Measurements from ENCODE around the gene TRAF3IP1. TPM values are rescaled to one million over a fixed set of nuclear protein-coding genes. Genes with fewer than 3 reads are reported as not detected.

The TRAF3IP1 gene
- total and polyA plus RNA-seq, 2 of the 13 experiments (the other 11 are each of a cell fraction or from before 2014, with no cell fraction given): 4.1 to 12.9 TPM

DNA sequence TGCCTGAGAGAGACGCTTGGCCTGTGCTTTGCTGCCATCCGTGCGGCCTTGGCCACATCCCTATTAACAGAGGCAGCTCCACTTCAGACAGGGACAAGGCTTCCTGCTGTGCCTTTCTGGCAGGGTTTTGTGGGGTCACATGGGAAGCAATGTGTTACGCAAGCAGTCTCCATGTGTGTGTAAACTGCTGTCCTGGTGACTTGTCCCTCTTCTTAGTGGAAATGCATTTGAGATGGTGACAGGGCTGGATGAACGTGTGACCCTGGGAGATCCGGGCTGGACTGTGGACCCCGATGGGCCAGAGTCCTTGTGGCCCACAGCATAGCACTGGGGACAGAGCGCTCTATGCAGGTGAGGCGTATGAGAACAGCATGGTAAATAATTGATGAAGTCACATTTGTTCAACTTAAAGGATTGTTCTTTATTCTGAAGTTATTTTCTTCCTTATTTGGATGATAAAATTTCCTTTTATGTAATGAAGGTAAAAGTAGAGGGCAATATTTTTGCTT lies 129.6 kb downstream of the TRAF3IP1 start (continued):
- TF ChIP-seq HIVEP1 (CRISPR knock-in tag; IDR thresholded peaks at IDR 0.05) (peak; percentile 78; the same call in 1 of the 2 replicates), ZNF337 (CRISPR knock-in tag; IDR thresholded peaks at IDR 0.05; ENCODE audit: borderline replicate concordance, low read depth) (peak; percentile 94; the same call in 1 of the 2 replicates), GATAD1 (CRISPR knock-in tag; IDR thresholded peaks at IDR 0.05) (peak; percentile 85), FOXC1 (CRISPR knock-in tag; IDR thresholded peaks at IDR 0.05; ENCODE audit: borderline replicate concordance) (peak; percentile 82; the same call in 1 of the 2 replicates), TP53 (CRISPR knock-in tag; conservative IDR thresholded peaks at IDR 0.05) (0 out of 2 replicates have a peak, but pooled peaks have one; percentile 40), ZNF468 (CRISPR knock-in tag; IDR thresholded peaks at IDR 0.05) (no peak), HMG20B (CRISPR knock-in tag; conservative IDR thresholded peaks at IDR 0.05) (peak; percentile 85), MEF2D (CRISPR knock-in tag; IDR thresholded peaks at IDR 0.05) (peak; percentile 95), KDM4B (CRISPR knock-in tag; IDR thresholded peaks at IDR 0.05) (peak; percentile 93), THYN1 (CRISPR knock-in tag; IDR thresholded peaks at IDR 0.05; ENCODE audit: borderline replicate concordance, low read depth) (no peak), ZSCAN25 (CRISPR knock-in tag; IDR thresholded peaks at IDR 0.05) (no peak), ZNF713 (CRISPR knock-in tag; IDR thresholded peaks at IDR 0.05) (no peak), HNRNPK (IDR thresholded peaks at IDR 0.05; ENCODE audit: low read depth, low read length, poor library complexity, severe bottlenecking) (no peak), ZNF326 (CRISPR knock-in tag; IDR thresholded peaks at IDR 0.05; ENCODE audit: borderline replicate concordance) (no peak), ZNF484 (CRISPR knock-in tag; IDR thresholded peaks at IDR 0.05; ENCODE audit: borderline replicate concordance, low read depth) (no peak), ZBTB1 (CRISPR knock-in tag; IDR thresholded peaks at IDR 0.05; ENCODE audit: borderline replicate concordance) (no peak), ZNF44 (CRISPR knock-in tag; IDR thresholded peaks at IDR 0.05) (0 out of 2 replicates have a peak, but pooled peaks have one; percentile 26), ZNF543 (CRISPR knock-in tag; IDR thresholded peaks at IDR 0.05) (peak; percentile 80; the same call in 1 of the 2 replicates), ZNF510 (CRISPR knock-in tag; IDR thresholded peaks at IDR 0.05; ENCODE audit: low read depth) (0 out of 2 replicates have a peak, but pooled peaks have one; percentile 81)
- TF ChIP-seq, protein P1, sequence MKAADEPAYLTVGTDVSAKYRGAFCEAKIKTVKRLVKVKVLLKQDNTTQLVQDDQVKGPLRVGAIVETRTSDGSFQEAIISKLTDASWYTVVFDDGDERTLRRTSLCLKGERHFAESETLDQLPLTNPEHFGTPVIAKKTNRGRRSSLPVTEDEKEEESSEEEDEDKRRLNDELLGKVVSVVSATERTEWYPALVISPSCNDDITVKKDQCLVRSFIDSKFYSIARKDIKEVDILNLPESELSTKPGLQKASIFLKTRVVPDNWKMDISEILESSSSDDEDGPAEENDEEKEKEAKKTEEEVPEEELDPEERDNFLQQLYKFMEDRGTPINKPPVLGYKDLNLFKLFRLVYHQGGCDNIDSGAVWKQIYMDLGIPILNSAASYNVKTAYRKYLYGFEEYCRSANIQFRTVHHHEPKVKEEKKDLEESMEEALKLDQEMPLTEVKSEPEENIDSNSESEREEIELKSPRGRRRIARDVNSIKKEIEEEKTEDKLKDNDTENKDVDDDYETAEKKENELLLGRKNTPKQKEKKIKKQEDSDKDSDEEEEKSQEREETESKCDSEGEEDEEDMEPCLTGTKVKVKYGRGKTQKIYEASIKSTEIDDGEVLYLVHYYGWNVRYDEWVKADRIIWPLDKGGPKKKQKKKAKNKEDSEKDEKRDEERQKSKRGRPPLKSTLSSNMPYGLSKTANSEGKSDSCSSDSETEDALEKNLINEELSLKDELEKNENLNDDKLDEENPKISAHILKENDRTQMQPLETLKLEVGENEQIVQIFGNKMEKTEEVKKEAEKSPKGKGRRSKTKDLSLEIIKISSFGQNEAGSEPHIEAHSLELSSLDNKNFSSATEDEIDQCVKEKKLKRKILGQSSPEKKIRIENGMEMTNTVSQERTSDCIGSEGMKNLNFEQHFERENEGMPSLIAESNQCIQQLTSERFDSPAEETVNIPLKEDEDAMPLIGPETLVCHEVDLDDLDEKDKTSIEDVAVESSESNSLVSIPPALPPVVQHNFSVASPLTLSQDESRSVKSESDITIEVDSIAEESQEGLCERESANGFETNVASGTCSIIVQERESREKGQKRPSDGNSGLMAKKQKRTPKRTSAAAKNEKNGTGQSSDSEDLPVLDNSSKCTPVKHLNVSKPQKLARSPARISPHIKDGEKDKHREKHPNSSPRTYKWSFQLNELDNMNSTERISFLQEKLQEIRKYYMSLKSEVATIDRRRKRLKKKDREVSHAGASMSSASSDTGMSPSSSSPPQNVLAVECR (CRISPR knock-in tag; IDR thresholded peaks at IDR 0.05; ENCODE audit: borderline replicate concordance): peak; percentile 97
- TF ChIP-seq, protein P2, sequence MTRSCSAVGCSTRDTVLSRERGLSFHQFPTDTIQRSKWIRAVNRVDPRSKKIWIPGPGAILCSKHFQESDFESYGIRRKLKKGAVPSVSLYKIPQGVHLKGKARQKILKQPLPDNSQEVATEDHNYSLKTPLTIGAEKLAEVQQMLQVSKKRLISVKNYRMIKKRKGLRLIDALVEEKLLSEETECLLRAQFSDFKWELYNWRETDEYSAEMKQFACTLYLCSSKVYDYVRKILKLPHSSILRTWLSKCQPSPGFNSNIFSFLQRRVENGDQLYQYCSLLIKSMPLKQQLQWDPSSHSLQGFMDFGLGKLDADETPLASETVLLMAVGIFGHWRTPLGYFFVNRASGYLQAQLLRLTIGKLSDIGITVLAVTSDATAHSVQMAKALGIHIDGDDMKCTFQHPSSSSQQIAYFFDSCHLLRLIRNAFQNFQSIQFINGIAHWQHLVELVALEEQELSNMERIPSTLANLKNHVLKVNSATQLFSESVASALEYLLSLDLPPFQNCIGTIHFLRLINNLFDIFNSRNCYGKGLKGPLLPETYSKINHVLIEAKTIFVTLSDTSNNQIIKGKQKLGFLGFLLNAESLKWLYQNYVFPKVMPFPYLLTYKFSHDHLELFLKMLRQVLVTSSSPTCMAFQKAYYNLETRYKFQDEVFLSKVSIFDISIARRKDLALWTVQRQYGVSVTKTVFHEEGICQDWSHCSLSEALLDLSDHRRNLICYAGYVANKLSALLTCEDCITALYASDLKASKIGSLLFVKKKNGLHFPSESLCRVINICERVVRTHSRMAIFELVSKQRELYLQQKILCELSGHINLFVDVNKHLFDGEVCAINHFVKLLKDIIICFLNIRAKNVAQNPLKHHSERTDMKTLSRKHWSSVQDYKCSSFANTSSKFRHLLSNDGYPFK (CRISPR knock-in tag; IDR thresholded peaks at IDR 0.05; ENCODE audit: borderline replicate concordance): peak; percentile 50
- TF ChIP-seq, protein P3, sequence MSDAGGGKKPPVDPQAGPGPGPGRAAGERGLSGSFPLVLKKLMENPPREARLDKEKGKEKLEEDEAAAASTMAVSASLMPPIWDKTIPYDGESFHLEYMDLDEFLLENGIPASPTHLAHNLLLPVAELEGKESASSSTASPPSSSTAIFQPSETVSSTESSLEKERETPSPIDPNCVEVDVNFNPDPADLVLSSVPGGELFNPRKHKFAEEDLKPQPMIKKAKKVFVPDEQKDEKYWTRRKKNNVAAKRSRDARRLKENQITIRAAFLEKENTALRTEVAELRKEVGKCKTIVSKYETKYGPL (CRISPR knock-in tag; IDR thresholded peaks at IDR 0.05): peak; percentile 98
